Hepatocyte (in vitro differentiated cells): ENCODE results near the gene CDH11. TPM values are rescaled to one million over a fixed set of nuclear protein-coding genes. Genes with fewer than 3 reads are reported as not detected.

ENCODE experiments used
- DNase-seq: peaks from one replicate; pipeline ENCODE4 v3.0.0-alpha.2; 2016; ENCODE audit warnings: low spot score
- H2AFZ ChIP-seq: fragments of 200-600 bp; sonication (generic); 2 replicates; pipeline ENCODE4 v1.6.0; 2016; ENCODE audit warnings: antibody characterized with exemption, mild to moderate bottlenecking
- H3K27ac ChIP-seq: fragments of 200-600 bp; sonication (generic); 2 replicates; pipeline ENCODE4 v1.5.1; 2016; ENCODE audit warnings: mild to moderate bottlenecking
- H3K27me3 ChIP-seq: fragments of 200-600 bp; sonication (generic); 2 replicates; pipeline ENCODE4 v1.6.1; 2016
- H3K36me3 ChIP-seq: fragments of 200-600 bp; sonication (generic); replicated peaks from 2 replicates; pipeline ENCODE4 v1.5.1; 2016; ENCODE audit warnings: low read depth; ENCODE audit not compliant: insufficient read depth
- H3K4me1 ChIP-seq: fragments of 200-600 bp; sonication (generic); 2 replicates; pipeline ENCODE4 v1.5.1; 2016; ENCODE audit warnings: mild to moderate bottlenecking, moderate library complexity; ENCODE audit not compliant: insufficient read depth
- H3K4me2 ChIP-seq: fragments of 200-600 bp; sonication (generic); 2 replicates; pipeline ENCODE4 v1.6.0; 2016
- H3K4me3 ChIP-seq: fragments of 200-600 bp; sonication (generic); 2 replicates; pipeline ENCODE4 v1.5.1; 2016; ENCODE audit warnings: mild to moderate bottlenecking
- H3K79me2 ChIP-seq: fragments of 200-600 bp; sonication (generic); 2 replicates; pipeline ENCODE4 v1.6.0; 2017; ENCODE audit warnings: mild to moderate bottlenecking
- H3K9me2 ChIP-seq: fragments of 200-600 bp; sonication (generic); replicated peaks from 2 replicates; pipeline ENCODE4 v1.6.0; 2017; ENCODE audit warnings: mild to moderate bottlenecking; ENCODE audit not compliant: insufficient read depth
- H3K9me3 ChIP-seq: fragments of 200-600 bp; sonication (generic); 2 replicates; pipeline ENCODE4 v1.5.1; 2016; ENCODE audit warnings: low read depth, mild to moderate bottlenecking
- H4K20me1 ChIP-seq: fragments of 200-600 bp; sonication (generic); 2 replicates; pipeline ENCODE4 v1.6.0; 2016; ENCODE audit warnings: mild to moderate bottlenecking; ENCODE audit not compliant: insufficient read depth, poor library complexity, severe bottlenecking
- CTCF ChIP-seq: fragments of 200-600 bp; sonication (generic); IDR thresholded peaks from 2 replicates; pipeline ENCODE4 v1.5.1; 2016; ENCODE audit warnings: antibody characterized with exemption, mild to moderate bottlenecking; ENCODE audit not compliant: poor library complexity
- EZH2 ChIP-seq: fragments of 200-600 bp; sonication (generic); IDR thresholded peaks from 2 replicates; pipeline ENCODE4 v1.6.1; 2016; ENCODE audit warnings: antibody characterized with exemption, mild to moderate bottlenecking, borderline replicate concordance
- EZH2phosphoT487 ChIP-seq: fragments of 200-600 bp; sonication (generic); IDR thresholded peaks from one replicate; pipeline ENCODE4 v1.6.1; 2018; ENCODE audit warnings: antibody characterized with exemption, mild to moderate bottlenecking, low read depth, moderate library complexity; ENCODE audit not compliant: unreplicated experiment, severe bottlenecking
- WGBS: methylation state at CpG from one replicate; pipeline ENCODE4 v1.1.6; 2016; ENCODE audit warnings: low lambda C conversion rate; ENCODE audit errors: missing lambda C conversion rate; 5-methylcytosine and 5-hydroxymethylcytosine counted together
- polyA plus RNA-seq: library from polyadenylated mRNA; unstranded; fragments of >200 nt; fragmentation: Nextera tagmentation; extraction: Ambion mirVana; gene quantifications from 2 replicates; pipeline ENCODE4 v1.2.1, GENCODE V29; 2016
- total RNA-seq: library from RNA; depleted of rRNA; stranded (reverse); fragments of >200 nt; gene quantifications from 2 replicates; pipeline ENCODE4 v1.2.3, GENCODE V29; 2014

CDH11 gene
- total and polyA plus RNA-seq, 2 experiments from 2014 or later: 148 to 289 TPM

DNA sequence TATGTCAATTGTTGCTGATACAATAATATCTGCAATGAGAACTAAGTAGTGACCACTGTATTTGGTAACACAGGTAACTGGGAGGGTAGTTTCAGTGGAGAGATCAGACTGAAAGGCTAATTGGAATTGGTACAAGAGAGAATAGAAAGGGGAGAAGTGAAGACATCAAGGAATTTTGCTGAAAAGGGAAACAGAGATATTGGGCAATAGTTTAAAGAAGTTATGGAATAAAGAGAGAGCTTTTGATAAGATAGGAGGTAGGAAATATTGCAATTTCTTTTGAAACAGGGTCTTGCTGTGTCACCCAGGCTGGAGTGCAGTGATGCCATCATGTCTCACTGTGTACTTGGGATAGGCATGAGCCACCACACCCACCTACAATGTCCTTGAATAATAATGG is 26.9 kb upstream of the CDH11 start:
- no peak overlapping the region for H3K27ac ChIP-seq
- no peak overlapping the region for H3K4me2 ChIP-seq
- H3K9me2 ChIP-seq: no peaks in the 10 kb centered on the region
- no peaks in the 10 kb centered on the region for H3K4me1 ChIP-seq
- no peak overlapping the region for H3K4me3 ChIP-seq
- no peaks in the 10 kb centered on the region for H3K9me3 ChIP-seq
- H3K27me3 ChIP-seq: no peaks in the 10 kb centered on the region
- H4K20me1 ChIP-seq: no peaks in the 10 kb centered on the region
- no peaks in the 10 kb centered on the region for H3K79me2 ChIP-seq
- no peak for TF ChIP-seq CTCF
- no peak for TF ChIP-seq EZH2
- TF ChIP-seq EZH2phosphoT487: no peak
- no peak overlapping the region for H2AFZ ChIP-seq
- no peaks in the 10 kb centered on the region for H3K36me3 ChIP-seq
- no peak for DNase-seq

DNA sequence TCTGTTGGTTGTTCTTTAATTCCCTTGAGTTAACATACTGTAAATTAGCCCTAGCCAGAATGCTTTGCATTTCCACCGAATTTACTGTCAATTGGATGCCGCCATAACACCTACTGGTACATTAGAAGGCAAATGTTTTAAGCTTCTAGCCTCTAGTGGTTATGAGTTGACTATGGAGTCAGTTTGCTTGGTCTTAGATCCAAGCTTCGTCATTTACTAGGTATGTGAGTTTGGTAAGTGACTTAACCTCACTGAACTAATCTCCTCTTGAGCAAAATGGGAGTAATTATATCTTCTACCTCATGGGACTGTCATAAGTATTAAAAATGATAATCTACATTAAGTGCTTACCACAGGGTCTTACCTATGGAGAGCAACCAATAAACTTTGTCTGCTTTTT is 20.4 kb upstream of the CDH11 start:
- no peak overlapping the region for H3K27ac ChIP-seq
- WGBS: 95% methylated on average over 3 of the region's 3 CpGs
- H3K4me3 ChIP-seq: no peak overlapping the region
- DNase-seq: no peak
- TF ChIP-seq CTCF: no peak
- H3K36me3 ChIP-seq: no peaks in the 10 kb centered on the region
- no peaks in the 10 kb centered on the region for H3K27me3 ChIP-seq
- no peak overlapping the region for H3K4me2 ChIP-seq
- H3K9me3 ChIP-seq: no peaks in the 10 kb centered on the region
- no peaks in the 10 kb centered on the region for H3K4me1 ChIP-seq
- H3K79me2 ChIP-seq: no peaks in the 10 kb centered on the region
- no peaks in the 10 kb centered on the region for H4K20me1 ChIP-seq
- H3K9me2 ChIP-seq: no peaks in the 10 kb centered on the region
- no peak overlapping the region for H2AFZ ChIP-seq

GRCh38 chr16:65136681-65137080 is 14.8 kb upstream of the CDH11 start:
- H3K27me3 ChIP-seq: no peaks in the 10 kb centered on the region
- no peak overlapping the region for H2AFZ ChIP-seq
- H3K4me3 ChIP-seq: no peak overlapping the region
- no peak overlapping the region for H3K27ac ChIP-seq
- no peak for TF ChIP-seq EZH2phosphoT487
- TF ChIP-seq CTCF: no peak
- no peak for TF ChIP-seq EZH2
- WGBS: 66% methylated on average over 2 of the region's 2 CpGs
- H4K20me1 ChIP-seq: no peaks in the 10 kb centered on the region
- H3K9me3 ChIP-seq: no peaks in the 10 kb centered on the region
- H3K9me2 ChIP-seq: no peaks in the 10 kb centered on the region
- H3K79me2 ChIP-seq: no peaks in the 10 kb centered on the region
- H3K4me2 ChIP-seq: no peak overlapping the region
- H3K36me3 ChIP-seq: no peaks in the 10 kb centered on the region
- DNase-seq: no peak
- H3K4me1 ChIP-seq: no peaks in the 10 kb centered on the region

- Histone ChIP-seq H3K9me3 (no peaks in the 10 kb centered on the region), H2AFZ (no peak overlapping the region), H3K27me3 (peaks cover 3% of the 10 kb centered on the region), H3K79me2 (peaks cover 12% of the 10 kb centered on the region), H3K4me3 (no peak overlapping the region), H3K4me2 (no peak overlapping the region), H3K36me3 (no peaks in the 10 kb centered on the region), H3K27ac (peak overlapping the region; percentile 99), H3K9me2 (no peaks in the 10 kb centered on the region), H4K20me1 (no peaks in the 10 kb centered on the region), H3K4me1 (peaks cover 13% of the 10 kb centered on the region)
- WGBS: 90% methylated on average over 6 of the region's 6 CpGs
- TF ChIP-seq CTCF (peak; percentile 13), EZH2 (no peak)
- no peak for DNase-seq
These were observed 5.2 kb upstream of the CDH11 start for GRCh38 chr16:65126845-65127624.
